Neural progenitor cell (in vitro differentiated cells): ENCODE measurements around the gene FAM98C.

ENCODE experiments used
- CTCF ChIP-seq: fragments of 200-600 bp; sonication (generic); IDR thresholded peaks from 2 replicates; pipeline ENCODE4 v1.5.1; 2017; ENCODE audit warnings: antibody characterized with exemption, mild to moderate bottlenecking
- EZH2 ChIP-seq: fragments of 200-600 bp; sonication (generic); IDR thresholded peaks from 2 replicates; pipeline ENCODE4 v1.6.1; 2017; ENCODE audit warnings: antibody characterized with exemption, mild to moderate bottlenecking, moderate library complexity
- EZH2phosphoT487 ChIP-seq: fragments of 200-600 bp; sonication (generic); IDR thresholded peaks from 2 replicates; pipeline ENCODE4 v1.6.1; 2017; ENCODE audit warnings: antibody characterized with exemption

- TF ChIP-seq CTCF (peak; percentile 21), EZH2 (no peak), EZH2phosphoT487 (no peak)
These were observed 14.9 kb downstream of the FAM98C start for GRCh38 chr19:38417544-38418506.
